ENCODE measurements around the gene PDZRN3. TPM values are rescaled to one million over a fixed set of nuclear protein-coding genes. Genes with fewer than 3 reads are reported as not detected.
"Not testable (repeated sequence)": the region's sequence is repeated elsewhere in the genome, so short reads cannot be mapped to it uniquely, and the experiment has no call there.

The PDZRN3 gene
- total RNA-seq, 1 donor from 2014 or later, result 18.2 TPM

DNA sequence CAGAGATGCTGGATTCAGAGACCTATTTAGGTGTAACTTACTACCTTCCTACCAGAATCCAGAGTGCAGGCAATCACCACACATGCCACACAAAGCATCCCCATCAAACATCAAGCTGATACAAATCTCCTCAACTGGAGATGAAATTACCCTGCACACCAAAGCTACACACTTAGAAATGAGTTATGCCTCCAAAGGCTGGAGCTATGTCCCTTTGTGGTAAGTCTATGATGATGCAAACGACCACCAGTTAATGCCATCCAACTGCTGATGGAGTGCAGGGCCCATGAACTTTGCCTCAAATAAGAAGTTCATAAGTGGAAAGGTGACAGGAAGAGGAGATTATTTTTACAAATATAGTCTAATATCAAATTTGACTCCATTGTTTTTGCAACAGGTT lies 38.1 kb downstream of the PDZRN3 start:
- no peak for ATAC-seq

DNA sequence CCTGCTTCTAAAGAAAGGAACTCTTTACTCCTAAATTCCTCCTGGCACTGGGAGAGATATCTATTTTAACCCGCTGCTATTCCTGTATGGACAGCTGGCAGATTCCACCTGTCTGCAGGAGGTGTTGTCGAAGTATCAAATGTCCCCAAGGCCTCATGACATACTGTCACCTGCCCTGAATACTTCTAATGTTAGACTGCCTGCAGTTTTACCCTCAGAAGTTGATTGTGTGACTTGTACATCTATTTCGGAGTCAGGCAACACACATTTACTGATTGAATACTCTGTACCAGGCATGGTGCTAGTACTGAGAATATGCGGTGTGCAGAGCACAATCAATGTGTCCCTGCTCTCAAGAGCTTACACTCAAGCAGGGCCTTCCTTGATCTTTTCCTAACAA lies 38.6 kb downstream of the PDZRN3 start:
- no peak for ATAC-seq

DNA sequence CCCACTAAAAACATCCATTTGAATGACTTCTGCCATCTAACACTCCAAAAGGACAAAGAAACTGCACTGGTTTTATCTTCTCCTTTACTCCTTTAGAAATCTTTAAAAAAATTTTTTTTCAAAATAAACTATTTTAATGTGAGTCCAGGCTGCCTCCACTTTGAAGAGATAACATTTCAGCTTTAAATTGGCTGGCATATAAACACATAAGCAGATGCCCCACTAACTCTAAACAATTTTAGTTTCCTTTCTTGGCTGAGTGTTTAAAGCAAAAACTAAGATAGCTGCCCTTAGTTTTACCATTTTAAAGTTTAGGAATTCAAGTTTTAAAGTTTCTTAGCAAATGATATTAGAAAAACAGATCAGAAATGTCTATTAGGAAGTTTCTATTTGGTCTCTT lies 39.9 kb downstream of the PDZRN3 start:
- no peak for ATAC-seq

DNA sequence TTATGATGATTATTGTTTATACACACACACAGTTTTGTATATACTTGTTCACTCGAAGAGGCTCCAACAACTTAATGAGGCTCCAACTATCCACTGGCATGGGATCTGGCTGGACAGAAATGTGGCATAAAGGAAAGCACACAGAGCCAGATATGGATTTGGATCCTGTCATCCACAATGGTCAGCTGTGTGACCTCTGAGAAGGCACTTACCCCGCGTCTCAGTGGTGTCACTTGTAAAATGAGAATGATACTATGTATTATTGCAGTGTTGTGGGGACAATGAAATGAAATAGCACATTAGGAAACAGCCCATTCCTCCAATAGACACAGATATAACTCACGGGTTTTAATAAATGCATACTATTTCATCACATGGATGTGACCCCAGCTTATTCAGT lies 42.2 kb downstream of the PDZRN3 start:
- ATAC-seq, result no peak

DNA sequence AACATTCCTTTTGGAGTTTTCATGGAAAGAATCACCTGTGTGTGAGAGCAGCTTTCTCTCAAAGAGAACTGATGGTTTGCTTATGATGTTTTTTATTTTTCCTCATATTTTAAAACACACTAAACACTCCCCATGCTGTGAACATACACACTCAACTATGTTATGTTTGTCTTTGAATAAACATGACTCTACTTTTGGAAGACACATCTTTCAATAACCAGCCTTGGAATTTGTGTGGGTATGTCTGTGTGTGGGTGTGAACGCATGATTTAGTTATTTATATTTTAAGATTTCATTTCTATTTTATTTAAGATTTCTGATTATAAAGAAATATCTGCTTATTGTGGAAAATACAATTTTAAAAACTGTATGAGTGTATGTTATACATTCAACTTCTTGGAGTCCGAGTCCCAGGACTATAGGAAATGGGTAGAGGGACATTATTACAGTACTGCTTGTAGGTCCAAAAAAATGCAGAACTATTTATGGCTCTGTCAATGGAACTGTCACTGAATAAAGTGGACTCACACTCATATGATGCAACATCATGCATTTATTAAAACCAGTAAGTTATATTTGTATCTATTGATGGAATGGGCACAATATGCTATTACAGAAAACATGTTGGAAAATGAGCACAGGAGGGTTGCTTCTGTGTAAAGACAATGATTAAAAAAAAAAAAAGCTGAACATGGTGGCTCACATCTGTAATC lies 43.5 kb downstream of the PDZRN3 start:
- ATAC-seq, result no peak

DNA sequence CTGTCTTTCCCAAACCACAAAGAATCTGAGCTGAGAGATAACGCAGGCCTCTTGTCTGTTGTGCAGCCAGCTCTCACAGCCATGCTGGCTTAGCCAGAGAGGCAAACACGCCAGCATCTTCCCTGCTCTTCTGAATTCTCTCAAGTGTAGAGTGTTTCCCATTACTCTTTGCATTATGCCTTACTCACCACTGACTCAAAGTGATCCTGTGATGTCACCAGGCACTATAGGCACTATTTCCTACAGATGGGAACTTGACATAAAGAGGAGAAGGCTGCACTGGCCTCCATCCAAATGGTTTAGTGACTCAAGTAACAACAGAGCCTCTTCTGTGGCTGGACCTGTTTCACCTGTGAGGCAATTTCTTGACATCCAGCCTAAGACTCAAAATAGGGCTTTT lies 44.4 kb downstream of the PDZRN3 start:
- peak; percentile 98 for ATAC-seq

DNA sequence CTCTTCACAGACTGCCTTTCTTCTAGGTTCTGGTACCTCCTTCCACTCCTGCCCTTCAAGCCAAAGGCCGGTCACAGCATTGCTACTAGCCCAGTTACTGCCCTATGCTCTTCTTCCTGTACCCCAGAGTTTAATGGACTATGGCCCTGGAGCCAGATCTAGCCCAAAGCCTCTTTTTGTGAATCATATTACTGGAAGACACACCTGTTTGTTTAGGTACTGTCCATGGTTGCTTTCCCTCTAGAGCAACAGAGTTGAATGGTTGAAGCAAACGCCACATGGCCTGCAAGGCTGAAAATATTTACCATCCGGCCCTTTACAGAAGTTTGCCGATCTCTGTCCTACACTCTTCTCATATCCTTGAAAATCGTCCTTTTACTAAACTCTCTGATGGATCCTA lies 47.0 kb downstream of the PDZRN3 start:
- ATAC-seq, result no peak

DNA sequence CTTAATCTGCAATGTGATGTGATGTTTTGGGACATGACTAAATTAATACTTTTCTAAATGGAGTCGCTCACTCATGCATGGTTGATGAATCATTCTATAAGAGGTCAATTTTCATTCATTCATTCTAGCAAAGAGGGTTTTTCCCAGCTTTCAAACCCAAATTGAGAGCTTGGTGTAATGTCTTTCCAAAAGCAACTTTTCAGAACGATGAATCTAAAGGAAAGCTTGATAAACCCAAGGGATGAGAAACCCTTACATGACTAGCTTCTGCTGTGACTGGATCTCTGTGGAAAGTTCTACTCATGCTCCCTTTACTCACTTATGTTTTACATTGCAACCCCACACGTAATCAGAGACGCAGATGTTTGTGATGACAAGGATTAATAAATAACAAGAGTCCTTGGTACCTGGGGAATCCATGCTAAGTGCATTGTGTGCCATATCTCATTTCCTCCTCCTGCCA lies 47.7 kb downstream of the PDZRN3 start:
- ATAC-seq, result no peak

DNA sequence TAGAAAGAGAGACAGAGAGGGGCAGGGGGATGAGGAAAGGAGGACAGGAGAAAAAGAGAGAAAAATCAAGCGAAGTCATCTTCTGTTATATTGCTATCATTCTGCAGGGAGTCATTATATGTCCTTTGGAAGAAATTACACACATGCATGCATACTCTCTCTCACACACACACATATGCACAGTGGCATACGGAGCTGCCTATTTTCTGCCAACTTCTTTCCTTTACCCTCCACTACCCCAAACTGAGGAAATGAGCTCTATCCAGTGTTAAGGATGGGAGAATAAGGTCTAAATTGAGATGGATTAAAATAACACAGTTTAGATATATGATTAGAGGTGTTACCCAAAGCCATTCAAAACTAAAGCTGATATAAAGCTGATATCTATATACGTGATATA lies 48.8 kb downstream of the PDZRN3 start:
- no peak for ATAC-seq

DNA sequence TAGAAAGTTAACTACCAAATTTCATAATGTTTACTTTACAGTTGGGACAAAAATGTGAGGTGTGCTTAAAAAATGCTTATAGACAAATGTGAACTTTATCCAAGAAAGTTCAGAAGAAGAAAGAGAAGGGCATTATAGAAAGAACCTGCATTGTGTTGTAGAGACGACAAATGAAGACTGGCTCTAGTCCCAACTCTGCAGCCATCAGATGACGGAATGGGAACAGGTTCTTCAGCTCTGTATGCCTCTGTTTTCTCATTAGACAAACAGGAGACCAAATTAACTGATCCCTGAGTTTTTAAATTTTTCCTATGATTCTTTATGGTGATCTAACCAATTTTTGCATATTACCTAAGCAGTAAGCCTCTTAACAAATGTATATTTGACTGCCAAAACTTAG lies 49.2 kb downstream of the PDZRN3 start:
- no peak for ATAC-seq

DNA sequence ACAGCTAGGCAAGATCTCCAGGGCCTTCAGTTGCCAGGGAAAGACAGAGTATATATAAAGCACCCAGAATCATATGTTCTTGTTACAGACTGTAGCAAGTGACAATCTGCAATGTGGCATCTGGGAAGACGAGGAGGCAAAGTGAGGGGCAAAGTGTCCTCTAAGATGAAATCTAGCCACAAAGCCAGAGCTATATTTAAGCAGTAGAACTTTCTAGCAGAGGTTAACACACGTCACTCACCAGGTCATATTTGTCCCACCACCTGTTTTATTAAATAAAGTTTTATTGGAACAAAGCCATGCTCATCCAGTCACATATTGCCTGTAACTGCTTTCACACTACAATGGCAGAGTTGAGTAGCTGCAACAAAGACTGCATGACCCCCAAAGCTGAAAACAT lies 51.5 kb downstream of the PDZRN3 start:
- no peak for ATAC-seq

DNA sequence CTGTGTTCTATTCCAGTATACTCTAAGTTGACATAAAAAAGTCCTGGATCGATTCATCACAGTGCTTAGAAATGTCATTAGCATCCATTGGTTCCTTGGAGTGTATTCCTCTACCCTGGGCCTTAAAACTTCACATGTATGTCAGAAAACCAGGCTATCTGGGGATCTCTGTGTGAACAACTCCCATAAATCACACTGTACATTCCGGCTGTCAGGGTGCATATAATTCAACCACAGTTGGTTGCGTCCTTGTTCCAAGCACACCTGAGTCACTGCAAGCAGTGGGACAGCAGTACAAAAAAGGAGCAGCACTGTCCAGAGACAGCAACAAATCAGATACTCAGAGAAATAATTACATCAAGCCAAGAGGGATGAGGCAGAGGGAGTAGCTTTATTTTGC lies 52.4 kb downstream of the PDZRN3 start:
- peak; percentile 82 for ATAC-seq

DNA sequence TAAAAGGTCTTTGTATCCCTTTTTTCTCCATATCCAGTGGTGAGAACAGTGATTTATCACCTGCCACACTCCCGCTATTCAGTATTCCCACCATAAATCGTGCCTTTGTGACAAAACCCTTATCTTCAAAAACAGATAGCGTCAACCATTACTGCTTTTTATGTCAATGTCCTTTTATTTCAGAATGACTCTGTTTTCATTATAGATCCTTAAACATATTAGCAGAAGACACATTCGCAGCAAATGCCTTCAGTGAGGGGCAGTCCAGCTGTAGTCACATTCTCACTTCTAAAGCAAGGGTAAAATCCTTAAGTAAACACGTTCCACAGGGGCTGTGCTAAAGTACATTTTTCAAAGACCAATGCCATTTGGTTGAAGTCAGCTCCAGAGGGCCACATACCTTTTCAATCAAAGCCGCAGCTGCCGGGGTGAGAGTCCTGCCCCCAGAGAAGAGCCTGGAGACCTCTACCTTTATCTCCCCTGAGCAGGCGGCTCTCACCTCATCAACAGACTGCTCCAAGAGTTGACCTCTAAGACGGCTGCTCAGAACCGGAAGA lies 53.4 kb downstream of the PDZRN3 start:
- no peak for ATAC-seq

DNA sequence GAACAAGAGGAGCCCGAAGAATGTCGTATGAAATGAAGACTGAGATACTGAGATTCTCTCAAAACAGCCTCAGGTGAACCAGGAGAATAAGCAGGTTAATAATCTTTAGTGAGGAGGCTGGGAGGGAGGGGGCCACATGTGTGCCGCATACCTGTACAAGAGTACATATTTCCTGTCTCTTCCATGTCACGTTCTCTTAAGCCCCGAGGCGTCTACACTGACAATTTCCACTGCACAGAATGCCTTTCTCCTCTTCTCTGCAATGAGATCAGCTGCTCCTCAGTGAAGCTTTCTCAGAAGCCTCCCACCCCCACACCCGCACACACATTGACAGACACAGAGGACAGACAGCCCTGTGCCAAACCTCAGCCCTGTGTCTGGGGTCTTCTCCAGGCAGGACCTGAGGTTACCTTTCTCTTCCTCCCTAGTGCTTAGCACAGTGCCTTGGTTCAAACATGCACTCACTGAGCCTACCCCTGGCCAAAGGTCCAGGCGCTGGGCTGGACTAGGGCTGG lies 55.4 kb downstream of the PDZRN3 start:
- no peak for ATAC-seq

DNA sequence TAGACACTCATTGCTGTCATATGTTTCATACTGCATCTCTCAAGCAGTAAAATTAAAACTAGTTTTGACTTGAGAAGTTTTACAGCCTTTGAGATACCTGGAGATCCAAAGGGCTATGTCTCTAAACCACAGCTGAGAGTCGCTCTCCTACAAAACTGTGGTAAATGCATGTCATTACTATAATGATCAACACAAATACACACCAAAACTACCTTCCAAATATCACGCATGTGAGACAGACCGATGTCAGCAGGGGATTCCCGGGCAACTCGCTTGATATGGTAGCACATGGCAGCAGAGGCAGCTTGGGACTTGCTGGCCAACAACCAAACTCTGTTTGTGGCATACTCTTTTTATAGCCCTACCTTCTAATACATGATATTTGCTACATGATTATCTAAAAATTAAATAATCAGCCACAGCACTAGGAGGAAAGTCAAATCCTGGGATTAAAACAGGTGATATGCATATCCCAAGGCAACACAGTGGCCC lies 56.3 kb downstream of the PDZRN3 start:
- no peak for ATAC-seq

DNA sequence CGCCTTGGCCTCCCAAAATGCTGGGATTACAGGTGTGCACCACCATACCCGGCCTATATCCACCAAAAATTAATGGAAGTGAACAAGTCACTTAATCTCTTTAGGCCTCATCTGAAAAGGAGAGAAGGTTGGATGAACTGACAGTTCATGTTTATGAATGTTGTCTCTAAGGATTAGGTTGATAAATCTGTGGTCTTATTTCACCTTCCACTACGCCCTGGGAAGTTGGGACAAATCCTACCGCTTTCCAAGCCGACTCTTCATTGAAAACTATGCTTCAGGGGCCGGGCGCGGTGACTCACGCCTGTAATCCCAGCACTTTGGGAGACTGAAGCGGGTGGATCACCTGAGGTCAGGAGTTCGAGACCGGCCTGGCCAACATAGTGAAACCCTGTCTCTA lies 59.4 kb downstream of the PDZRN3 start:
- not testable (repeated sequence) for ATAC-seq

DNA sequence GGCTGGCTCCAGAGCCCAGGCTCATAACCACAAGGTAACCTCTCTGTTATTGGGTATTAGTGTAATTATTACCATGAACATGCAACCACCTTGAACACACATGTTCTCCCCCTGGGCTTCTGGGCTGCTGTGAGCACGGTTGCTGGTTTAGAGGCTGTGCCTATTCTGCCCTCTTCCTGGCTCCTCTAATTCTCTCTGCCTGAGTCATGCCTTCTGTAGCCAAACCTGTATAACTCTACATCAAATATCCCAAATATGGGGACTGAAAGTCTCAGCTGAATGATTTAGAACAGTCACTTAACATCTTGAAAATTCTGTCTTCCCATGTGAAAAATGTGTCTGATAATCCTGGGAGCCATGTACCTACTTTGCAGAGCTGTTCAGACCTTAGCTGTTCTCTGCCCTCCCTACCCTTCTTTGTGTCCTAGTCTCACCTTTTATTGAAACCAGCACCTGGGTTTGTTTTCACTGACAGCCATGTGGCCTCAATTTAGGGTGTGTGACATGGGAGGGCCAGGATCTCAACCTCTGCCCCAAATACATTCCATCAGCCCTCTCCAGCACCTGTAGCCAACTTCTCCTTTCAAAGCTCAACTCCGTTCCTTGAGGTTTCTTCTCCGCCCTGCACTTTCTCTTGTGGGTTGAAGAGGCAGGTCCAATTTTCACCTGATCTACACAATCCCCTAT lies 60.7 kb downstream of the PDZRN3 start:
- peak; percentile 94 for ATAC-seq

DNA sequence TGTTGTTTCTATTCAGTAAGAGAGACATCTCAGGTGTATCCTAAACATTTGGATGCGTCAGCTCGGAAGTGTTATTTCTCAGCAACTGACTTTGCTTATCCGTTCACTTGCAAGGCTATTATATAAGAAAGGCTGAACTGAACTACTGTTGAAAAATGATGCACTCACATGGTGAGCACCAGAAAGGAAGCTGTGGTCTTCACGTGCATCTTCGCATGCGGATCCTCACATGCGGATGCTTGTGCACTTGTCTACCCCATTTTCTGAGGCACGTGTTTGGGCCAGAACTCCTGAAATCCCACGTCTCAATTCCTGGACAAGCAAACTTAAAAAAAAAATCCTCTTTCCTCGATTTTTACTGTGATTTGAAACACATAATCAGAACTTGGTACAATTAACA lies 63.2 kb downstream of the PDZRN3 start:
- no peak for ATAC-seq

DNA sequence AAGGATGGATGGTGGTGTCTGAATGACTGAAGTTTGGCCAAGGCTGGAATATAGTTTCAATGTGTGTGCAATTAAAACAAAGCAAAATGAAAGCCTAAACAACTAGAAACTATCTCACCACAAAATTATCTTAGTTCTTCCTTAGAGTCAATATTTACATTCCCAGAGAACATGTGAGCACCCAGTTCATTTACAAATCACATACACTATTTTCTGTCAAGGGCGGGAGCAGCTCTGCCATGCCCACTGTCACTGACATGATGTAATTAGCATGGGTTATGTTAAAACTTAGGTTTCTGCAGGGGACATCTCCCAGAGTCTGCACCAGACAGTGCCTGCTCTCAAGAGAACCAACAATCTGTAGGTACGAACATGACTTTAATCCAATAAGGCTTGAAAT lies 65.0 kb downstream of the PDZRN3 start:
- ATAC-seq, result no peak

DNA sequence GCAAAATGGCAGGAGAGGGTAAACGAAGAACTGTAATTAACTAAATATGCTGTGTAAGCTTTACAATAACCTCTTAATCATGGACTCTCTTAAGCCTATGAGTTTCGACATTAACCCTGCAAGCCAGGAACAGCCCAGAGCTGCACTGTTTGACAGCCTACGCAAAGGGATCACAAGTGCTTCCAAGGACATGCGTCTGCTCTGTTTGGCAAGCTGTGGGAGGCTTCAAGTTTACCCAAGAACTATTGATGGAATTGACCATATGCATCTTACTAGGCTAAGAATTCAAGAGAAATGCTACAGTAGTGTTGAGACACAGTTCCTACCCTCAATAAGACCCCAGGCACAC lies 66.0 kb downstream of the PDZRN3 start:
- ATAC-seq, result peak; percentile 97

DNA sequence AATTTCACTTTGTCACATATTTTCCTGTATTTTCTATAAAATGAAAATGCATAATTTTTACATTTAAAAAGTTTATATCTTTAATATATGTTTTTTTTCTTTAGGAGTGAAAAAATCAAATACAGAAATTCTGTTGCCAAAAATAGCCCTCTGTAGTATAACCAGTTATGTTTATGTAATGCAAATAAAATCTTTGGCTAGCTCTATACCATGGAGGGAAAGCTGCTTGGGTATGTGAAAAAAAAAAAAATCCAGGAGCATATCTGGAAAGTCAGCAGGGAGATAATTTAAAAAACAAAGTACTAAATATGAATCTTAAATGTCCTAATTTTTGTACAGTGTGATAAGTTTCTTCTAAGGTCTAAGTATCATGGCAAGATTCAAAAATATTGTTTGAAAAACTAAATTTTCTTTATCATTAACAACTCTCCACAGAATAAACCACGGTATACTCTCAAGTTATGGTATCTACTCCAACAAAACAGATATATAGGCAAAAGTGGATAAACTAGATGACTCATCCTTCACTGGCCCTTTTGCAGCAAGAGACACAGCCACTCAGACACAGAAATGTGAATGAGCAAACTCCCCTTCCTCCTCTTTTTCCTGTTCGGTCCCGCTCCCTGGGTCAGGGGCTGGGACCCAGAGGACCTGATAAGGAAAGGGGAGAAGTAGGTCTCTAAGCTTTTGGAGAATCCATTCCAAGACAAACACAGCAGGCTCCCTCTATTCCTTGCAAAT lies 66.6 kb downstream of the PDZRN3 start:
- ATAC-seq, result peak; percentile 34

DNA sequence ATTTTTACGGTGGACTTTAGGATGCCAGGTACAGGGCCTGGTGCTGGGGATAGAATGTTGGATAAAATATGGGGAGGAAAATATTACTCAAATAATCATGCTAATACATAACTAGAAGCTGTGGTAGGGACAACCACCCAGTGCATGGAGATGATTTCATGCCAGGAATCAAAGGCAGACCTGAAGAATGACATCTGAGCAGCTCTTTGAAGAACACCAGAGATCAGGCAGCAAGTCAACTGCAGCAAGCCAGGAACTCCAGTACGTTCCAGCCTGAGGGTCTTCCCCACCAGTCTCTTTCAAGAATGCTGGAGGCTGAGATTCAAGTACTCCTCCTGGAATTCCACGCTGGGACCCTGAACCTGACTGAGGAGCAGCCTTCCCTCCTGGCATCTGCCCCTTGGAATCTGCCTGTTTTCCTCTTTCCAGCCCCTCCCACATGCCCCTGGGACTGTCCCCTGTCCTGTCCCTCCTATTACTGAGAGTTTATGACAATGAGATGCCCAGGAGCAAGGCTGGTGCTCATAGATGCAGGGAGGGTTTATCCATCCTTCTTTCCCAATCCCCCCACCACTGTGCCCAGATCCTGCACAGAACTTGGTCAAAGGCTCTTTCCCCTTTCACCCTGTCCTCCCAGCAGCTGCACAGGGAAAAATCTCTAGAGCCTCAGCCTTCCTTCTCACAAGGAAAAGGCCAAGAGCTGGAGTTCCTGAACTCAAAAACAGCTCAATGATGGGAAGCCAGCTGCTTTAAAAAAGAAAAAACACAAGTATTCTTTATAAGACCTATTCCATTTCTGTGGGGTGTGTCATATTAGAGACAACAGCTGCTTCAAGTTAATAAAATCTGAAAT lies 68.0 kb downstream of the PDZRN3 start:
- ATAC-seq, result no peak
